H1 (cell line): ENCODE results near the gene MAPK8. TPM values are rescaled to one million over a fixed set of nuclear protein-coding genes. Genes with fewer than 3 reads are reported as not detected.

Experiments
- BACH1 ChIP-seq: IDR thresholded peaks from 2 replicates; pipeline ENCODE4 v1.6.1; 2012; ENCODE audit warnings: low read length, improper control_type of control experiment
- BRCA1 ChIP-seq: IDR thresholded peaks from 2 replicates; pipeline ENCODE4 v1.6.1; 2012; ENCODE audit warnings: low read depth, low read length, improper control_type of control experiment
- CBX8 ChIP-seq: fragments of 300-800, 300-1000 bp; sonication (generic); IDR thresholded peaks from 2 replicates; pipeline ENCODE4 v1.7.1; 2016; ENCODE audit warnings: low read depth, low read length, borderline replicate concordance
- GABPA ChIP-seq: IDR thresholded peaks from 2 replicates; pipeline ENCODE4 v1.6.1; 2011; ENCODE audit warnings: mild to moderate bottlenecking, low read length, moderate library complexity, borderline replicate concordance; ENCODE audit not compliant: insufficient read depth
- HDAC2 ChIP-seq, 2 experiments: fragments of 300-600 bp in 1 of 2; sonication (generic) in 1 of 2; IDR thresholded peaks; 2 replicates each; pipeline ENCODE4 v1.6.1; 2011 to 2012; ENCODE audit warnings: low read depth in 2 of 2, low read length in 2 of 2, mild to moderate bottlenecking in 2 of 2, moderate library complexity in 2 of 2, borderline replicate concordance in 1 of 2, inconsistent platforms in 1 of 2
- KDM4A ChIP-seq: IDR thresholded peaks from one replicate; pipeline ENCODE4 v1.7.1; 2012; ENCODE audit warnings: low read depth, mild to moderate bottlenecking, moderate library complexity, low read length, inconsistent platforms; ENCODE audit not compliant: severe bottlenecking
- USF2 ChIP-seq: IDR thresholded peaks from 2 replicates; pipeline ENCODE4 v1.6.1; 2011; ENCODE audit warnings: low read length, improper control_type of control experiment
- polyA plus RNA-seq, 7 experiments: library from polyadenylated mRNA; depleted of rRNA in 3 of 7; stranded (reverse) in 5 of 7; unstranded in 2 of 7; fragments of >200 nt in 5 of 7; fragments of 200-250 nt in 2 of 7; gene quantifications; 1 replicate in 5 of 7; 2 replicates in 1 of 7; 4 replicates in 1 of 7; pipeline versions ENCODE4 v1.2.1 to v1.2.3, GENCODE V29; 2011 to 2013; ENCODE audit warnings: missing spikeins in 2 of 7, mixed read lengths in 2 of 7
- total RNA-seq: library from RNA; stranded (reverse); fragmentation: NEBNext Ultra II Directional; extraction: Animal tissue kit (Norgen Biotek cat#: 25700); gene quantifications from 2 replicates; pipeline ENCODE4 v1.2.1, GENCODE V29; 2021

MAPK8 gene
- total and polyA plus RNA-seq, 2 of the 8 experiments (the other 6 are each of a cell fraction or from before 2014, with no cell fraction given), result 23.3 to 71.3 TPM

GRCh38 chr10:48477616-48478015 lies 171.1 kb downstream of the MAPK8 start (continued):
- TF ChIP-seq USF2 (no peak), CBX8 (no peak), BRCA1 (no peak), BACH1 (no peak), KDM4A (no peak), GABPA (no peak), HDAC2 (IDR thresholded peaks at IDR 0.05; ENCODE audit: borderline replicate concordance in 1 of 2, low read depth in 2 of 2, low read length in 2 of 2) (no peak)
